GM18909 (cell line): ENCODE data around the gene FANCL.
"Not testable (repeated sequence)": the region's sequence is repeated elsewhere in the genome, so short reads cannot be mapped to it uniquely, and the experiment has no call there.

Experiments
- ATAC-seq: cut with Tn5 transposase; IDR thresholded peaks from one replicate; pipeline ENCODE4 v1.9.1; 2021; ENCODE audit warnings: mild to moderate bottlenecking; ENCODE audit not compliant: unreplicated experiment, poor library complexity

FANCL gene

GRCh38 chr2:58155160-58155778, 85.9 kb downstream of the FANCL start:
- ATAC-seq: no peak

- no peak for ATAC-seq
Observed at GRCh38 chr2:58146707-58147106, 94.4 kb downstream of the FANCL start.

DNA sequence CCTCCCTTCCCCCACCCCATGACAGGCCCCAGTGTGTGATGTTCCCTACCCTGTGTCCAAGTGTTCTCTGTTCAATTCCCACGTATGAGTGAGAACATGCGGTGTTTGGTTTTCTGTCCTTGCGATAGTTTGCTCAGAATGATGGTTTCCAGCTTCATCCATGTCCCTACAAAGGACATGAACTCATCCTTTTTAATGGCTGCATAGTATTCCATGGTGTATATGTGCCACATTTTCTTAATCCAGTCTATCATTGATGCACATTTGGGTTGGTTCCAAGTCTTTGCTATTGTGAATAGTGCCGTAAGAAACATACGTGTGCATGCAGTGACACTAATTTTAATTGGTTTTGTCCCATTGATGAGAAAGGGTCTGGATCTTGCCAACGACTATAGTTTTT, 95.4 kb downstream of the FANCL start:
- ATAC-seq: not testable (repeated sequence)

- no peak for ATAC-seq
Observed at GRCh38 chr2:58140508-58141072, 100.5 kb downstream of the FANCL start.

DNA sequence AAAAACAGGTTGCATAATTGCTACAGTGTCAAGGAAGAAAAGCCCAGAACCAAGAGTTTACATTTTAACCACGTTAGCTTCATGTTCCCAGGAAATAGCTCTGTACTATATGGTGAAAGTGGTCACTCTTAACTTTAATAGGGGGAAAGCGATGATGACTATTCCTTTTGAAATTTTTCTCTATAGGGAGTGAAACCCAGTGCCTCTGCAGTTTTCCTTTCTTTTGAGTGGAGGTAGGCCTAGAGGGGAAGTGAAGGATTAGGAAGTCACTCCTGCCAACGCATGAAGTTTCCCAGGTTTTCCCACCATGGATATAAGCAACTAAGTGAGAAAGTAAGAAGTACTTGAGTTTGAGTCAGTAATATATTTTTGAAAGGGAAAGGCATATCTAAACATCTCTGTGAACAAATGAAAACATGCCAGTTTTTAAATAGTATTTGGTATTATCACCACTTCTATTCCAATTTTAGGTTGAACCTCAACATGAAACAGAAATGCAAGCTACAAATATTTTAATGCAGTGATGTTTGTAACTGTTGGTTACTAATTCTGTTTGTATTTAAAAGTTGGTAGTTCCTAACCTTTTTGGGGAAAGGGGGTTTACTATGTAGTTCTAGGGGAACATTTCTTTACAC, 102.6 kb downstream of the FANCL start:
- no peak for ATAC-seq

DNA sequence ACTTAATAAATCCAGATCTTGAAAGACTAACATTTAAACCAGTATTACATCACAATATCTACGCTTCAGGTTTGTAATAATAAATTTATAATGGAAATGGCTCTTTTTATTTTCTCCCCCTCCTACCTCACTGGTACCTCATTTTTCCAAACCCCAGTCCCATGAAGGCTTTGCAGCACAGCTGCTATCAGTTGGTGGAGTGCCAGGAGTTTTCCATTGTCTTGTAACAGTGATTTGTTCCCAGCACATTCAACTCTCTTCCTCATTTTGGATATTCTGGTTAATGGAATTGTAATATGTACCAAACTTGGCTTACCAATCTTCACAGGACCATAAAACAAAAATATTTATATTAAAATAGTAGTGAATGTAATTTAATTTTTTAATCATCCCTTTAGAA, 103.3 kb downstream of the FANCL start:
- ATAC-seq: no peak

DNA sequence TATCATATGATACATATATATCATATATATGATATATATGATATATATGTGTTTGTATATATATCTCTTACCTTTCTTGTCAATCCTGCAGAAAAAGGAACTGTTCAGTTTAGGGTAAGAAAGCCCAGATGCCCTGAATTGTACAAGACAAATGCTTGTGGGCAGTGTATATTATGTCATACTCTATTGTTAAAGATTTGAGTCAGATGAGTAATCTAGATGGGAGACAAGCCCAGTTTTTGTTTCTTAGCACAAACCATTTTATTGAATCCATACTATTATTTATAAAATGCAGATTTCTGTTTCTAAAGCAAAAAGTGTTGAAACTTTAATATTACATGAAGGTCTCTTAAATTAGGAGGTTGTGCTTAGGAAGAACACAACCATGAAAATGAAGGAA, 103.9 kb downstream of the FANCL start:
- no peak for ATAC-seq

DNA sequence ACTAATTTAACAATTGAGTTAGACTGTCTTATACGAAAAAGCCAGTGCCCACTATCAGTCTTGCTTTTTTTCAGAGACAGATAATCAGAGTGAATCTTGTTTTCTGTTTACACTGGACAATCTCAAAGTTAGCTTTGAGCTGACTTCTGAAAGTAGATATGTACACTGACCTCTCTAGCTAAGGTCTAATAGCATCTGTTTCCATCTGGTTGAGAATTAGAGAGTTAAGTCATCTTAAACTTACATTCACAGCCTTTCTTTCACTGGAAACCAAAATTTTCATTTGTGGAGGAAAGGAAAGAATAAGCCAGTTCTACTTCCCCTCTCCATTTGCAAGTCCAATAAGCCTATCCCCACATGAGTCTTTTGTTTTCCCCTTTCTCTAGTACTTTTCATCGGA, 105.3 kb downstream of the FANCL start:
- ATAC-seq: no peak

GRCh38 chr2:58133395-58133794, 107.7 kb downstream of the FANCL start:
- ATAC-seq: no peak

GRCh38 chr2:58131191-58132011, 109.7 kb downstream of the FANCL start:
- ATAC-seq: no peak

- no peak for ATAC-seq
Observed at GRCh38 chr2:58130238-58130637, 110.9 kb downstream of the FANCL start.

DNA sequence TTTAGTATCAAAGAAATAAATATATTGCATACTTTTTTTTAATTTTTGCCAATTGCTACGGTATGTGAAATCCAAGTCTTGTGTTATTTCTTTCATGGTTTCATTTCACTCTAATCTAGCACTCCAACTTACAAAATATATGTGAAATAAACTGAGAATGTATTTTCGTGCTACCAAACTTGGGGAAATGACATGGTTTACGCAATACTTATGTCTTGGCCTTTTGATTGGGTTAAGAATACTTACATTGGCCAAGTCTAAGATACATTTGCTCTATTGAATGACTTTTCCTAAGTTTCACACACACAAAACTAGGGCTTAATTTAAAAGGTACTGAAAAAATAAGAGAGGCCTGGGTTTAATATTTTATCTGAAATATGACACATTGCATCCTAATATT, 114.0 kb downstream of the FANCL start:
- ATAC-seq: no peak

- ATAC-seq: no peak
Observed at GRCh38 chr2:58122540-58122939, 118.6 kb downstream of the FANCL start.

- ATAC-seq: no peak
Observed at GRCh38 chr2:58122040-58122439, 119.1 kb downstream of the FANCL start.

GRCh38 chr2:58120626-58121229, 120.4 kb downstream of the FANCL start:
- ATAC-seq: peak; percentile 81

- not testable (repeated sequence) for ATAC-seq
Observed at GRCh38 chr2:58113563-58113962, 127.6 kb downstream of the FANCL start.

DNA sequence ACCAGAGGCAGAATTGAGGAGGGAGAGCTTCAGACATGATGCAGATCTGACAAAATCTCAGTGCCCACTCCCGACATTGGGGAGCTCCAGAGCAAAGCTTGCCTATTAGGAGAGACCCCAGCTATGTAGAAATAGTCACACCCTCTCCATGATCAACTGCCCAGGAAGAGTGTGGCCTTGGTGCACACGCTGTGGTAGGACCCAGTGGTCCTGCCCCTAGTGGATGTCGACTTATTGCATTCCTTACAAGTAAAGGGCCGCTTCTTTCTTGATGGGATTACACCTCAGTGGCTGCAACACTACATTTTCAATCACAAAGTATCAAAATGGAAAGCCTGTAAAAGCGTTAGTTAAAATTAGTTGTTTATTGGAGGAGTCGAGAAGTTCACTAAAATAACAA, 130.4 kb downstream of the FANCL start:
- ATAC-seq: no peak

GRCh38 chr2:58109481-58109880, 131.6 kb downstream of the FANCL start:
- no peak for ATAC-seq
